Fibroblast of lung (primary cell): ENCODE results near the gene TBL1XR1. TPM values are rescaled to one million over a fixed set of nuclear protein-coding genes. Genes with fewer than 3 reads are reported as not detected.

Source experiments
- DNase-seq, 2 donors: peaks; one replicate each; pipeline versions ENCODE4 v3.0.0 to v3.0.0-alpha.2; 2010; ENCODE audit warnings: low read depth in 2 of 2
- H2AFZ ChIP-seq: 2 replicates; pipeline ENCODE4 v1.5.1; 2012; ENCODE audit warnings: low read length, control low read depth, inconsistent platforms
- H3K27ac ChIP-seq: 2 replicates; pipeline ENCODE4 v1.5.1; 2011; ENCODE audit warnings: low read length, control low read depth; ENCODE audit not compliant: insufficient read depth
- H3K27me3 ChIP-seq: 2 replicates; pipeline ENCODE4 v1.5.1; 2011; ENCODE audit warnings: mild to moderate bottlenecking, low read length; ENCODE audit not compliant: control insufficient read depth, insufficient read depth
- H3K36me3 ChIP-seq: 2 replicates; pipeline ENCODE4 v1.5.1; 2011; ENCODE audit warnings: low read length; ENCODE audit not compliant: control insufficient read depth, insufficient read depth
- H3K4me1 ChIP-seq: 2 replicates; pipeline ENCODE4 v1.5.1; 2011; ENCODE audit warnings: low read length; ENCODE audit not compliant: control insufficient read depth, insufficient read depth; ENCODE audit errors: extremely low read depth
- H3K4me2 ChIP-seq: 2 replicates; pipeline ENCODE4 v1.5.1; 2011; ENCODE audit warnings: low read length, control low read depth; ENCODE audit not compliant: insufficient read depth; ENCODE audit errors: extremely low read depth
- H3K4me3 ChIP-seq, 4 experiments: fragments of 200-600 bp in 1 of 4; sonication (generic) in 1 of 4; replicated peaks in 1 of 4; 2 replicates each; pipeline ENCODE4 v1.5.1; 2011 to 2016; ENCODE audit warnings: low read length in 4 of 4, low read depth in 3 of 4, mild to moderate bottlenecking in 3 of 4, control low read depth in 2 of 4, inconsistent platforms in 1 of 4, mixed read lengths in 1 of 4; ENCODE audit not compliant: insufficient read depth in 1 of 4; ENCODE audit errors: control extremely low read depth in 1 of 4
- H3K79me2 ChIP-seq: 2 replicates; pipeline ENCODE4 v1.5.1; 2012; ENCODE audit warnings: mild to moderate bottlenecking, low read length, inconsistent platforms; ENCODE audit not compliant: control insufficient read depth, insufficient read depth
- H3K9ac ChIP-seq: 2 replicates; pipeline ENCODE4 v1.5.1; 2011; ENCODE audit warnings: mild to moderate bottlenecking, low read length, control low read depth; ENCODE audit not compliant: insufficient read depth
- H3K9me3 ChIP-seq: 2 replicates; pipeline ENCODE4 v1.5.1; 2012; ENCODE audit warnings: low read depth, low read length; ENCODE audit not compliant: control insufficient read depth, insufficient read depth
- H4K20me1 ChIP-seq: 2 replicates; pipeline ENCODE4 v1.5.1; 2011; ENCODE audit warnings: low read length; ENCODE audit not compliant: control insufficient read depth, insufficient read depth; ENCODE audit errors: extremely low read depth
- CTCF ChIP-seq, 2 donors: IDR thresholded peaks in 1 of 2; conservative IDR thresholded peaks in 1 of 2; 1 replicate in 1 of 2; 2 replicates in 1 of 2; pipeline ENCODE4 v1.5.1; 2011 to 2012; ENCODE audit warnings: low read length in 2 of 2, control low read depth in 1 of 2, inconsistent platforms in 1 of 2, low read depth in 1 of 2, mild to moderate bottlenecking in 1 of 2
- EZH2 ChIP-seq: IDR thresholded peaks from 2 replicates; pipeline ENCODE4 v1.5.1; 2012; ENCODE audit warnings: low read length, control low read depth, mild to moderate bottlenecking; ENCODE audit errors: missing control alignments
- polyA plus RNA-seq, 2 donors: library from polyadenylated mRNA; depleted of rRNA in 1 of 2; stranded (reverse) in 1 of 2; unstranded in 1 of 2; fragments of >200 nt; gene quantifications; 2 replicates each; pipeline ENCODE4 v1.2.1, GENCODE V29; 2011 to 2012; ENCODE audit warnings: missing spikeins in 1 of 2
- total RNA-seq: library from RNA; depleted of rRNA; stranded (reverse); fragments of >200 nt; gene quantifications from 2 replicates; pipeline ENCODE4 v1.2.1, GENCODE V29; 2014

The TBL1XR1 gene
- total and polyA plus RNA-seq, 2 donors (not counting 1 experiment from before 2014, with no cell fraction given): 115 to 369 TPM

GRCh38 chr3:177136741-177137140 lies 60.5 kb downstream of the TBL1XR1 start:
- no peak overlapping the region for H3K9ac ChIP-seq
- no peak for DNase-seq
- H3K4me2 ChIP-seq: no peak overlapping the region
- TF ChIP-seq CTCF (conservative IDR thresholded peaks at IDR 0.05 in 1 of 2, IDR thresholded peaks at IDR 0.05 in 1 of 2; ENCODE audit: low read depth in 1 of 2, low read length in 2 of 2) (no peak), EZH2 (no peak)
- H3K27me3 ChIP-seq: no peaks in the 10 kb centered on the region
- H2AFZ ChIP-seq: no peak overlapping the region
- no peaks in the 10 kb centered on the region for H3K9me3 ChIP-seq
- no peaks in the 10 kb centered on the region for H4K20me1 ChIP-seq
- no peak overlapping the region for H3K4me3 ChIP-seq
- H3K79me2 ChIP-seq: peaks cover 92% of the 10 kb centered on the region
- no peaks in the 10 kb centered on the region for H3K36me3 ChIP-seq
- no peaks in the 10 kb centered on the region for H3K4me1 ChIP-seq
- H3K27ac ChIP-seq: no peak overlapping the region

GRCh38 chr3:177135841-177136492 lies 61.3 kb downstream of the TBL1XR1 start:
- Histone ChIP-seq H2AFZ (no peak overlapping the region), H3K9ac (no peak overlapping the region), H3K4me3 (no peak overlapping the region), H3K4me1 (no peaks in the 10 kb centered on the region), H3K79me2 (peaks cover 91% of the 10 kb centered on the region), H3K27me3 (no peaks in the 10 kb centered on the region), H3K9me3 (no peaks in the 10 kb centered on the region), H3K4me2 (no peak overlapping the region), H3K27ac (no peak overlapping the region), H3K36me3 (no peaks in the 10 kb centered on the region), H4K20me1 (no peaks in the 10 kb centered on the region)
- no peak for DNase-seq
- no peak for TF ChIP-seq CTCF (conservative IDR thresholded peaks at IDR 0.05 in 1 of 2, IDR thresholded peaks at IDR 0.05 in 1 of 2; ENCODE audit: low read depth in 1 of 2, low read length in 2 of 2)
- TF ChIP-seq EZH2: no peak

GRCh38 chr3:177134816-177135210 lies 62.5 kb downstream of the TBL1XR1 start:
- Histone ChIP-seq H3K79me2 (peaks cover 90% of the 10 kb centered on the region), H3K4me1 (no peaks in the 10 kb centered on the region), H3K9ac (no peak overlapping the region), H3K27ac (no peak overlapping the region), H2AFZ (no peak overlapping the region), H3K27me3 (no peaks in the 10 kb centered on the region), H3K36me3 (no peaks in the 10 kb centered on the region), H3K4me2 (no peak overlapping the region), H4K20me1 (no peaks in the 10 kb centered on the region), H3K4me3 (no peak overlapping the region), H3K9me3 (no peaks in the 10 kb centered on the region)
- DNase-seq: no peak
- TF ChIP-seq EZH2 (no peak), CTCF (conservative IDR thresholded peaks at IDR 0.05 in 1 of 2, IDR thresholded peaks at IDR 0.05 in 1 of 2; ENCODE audit: low read depth in 1 of 2, low read length in 2 of 2) (no peak)
